ENCODE data around the gene MSH4.
"Not testable (repeated sequence)": the region's sequence is repeated elsewhere in the genome, so short reads cannot be mapped to it uniquely, and the experiment has no call there.

DNA sequence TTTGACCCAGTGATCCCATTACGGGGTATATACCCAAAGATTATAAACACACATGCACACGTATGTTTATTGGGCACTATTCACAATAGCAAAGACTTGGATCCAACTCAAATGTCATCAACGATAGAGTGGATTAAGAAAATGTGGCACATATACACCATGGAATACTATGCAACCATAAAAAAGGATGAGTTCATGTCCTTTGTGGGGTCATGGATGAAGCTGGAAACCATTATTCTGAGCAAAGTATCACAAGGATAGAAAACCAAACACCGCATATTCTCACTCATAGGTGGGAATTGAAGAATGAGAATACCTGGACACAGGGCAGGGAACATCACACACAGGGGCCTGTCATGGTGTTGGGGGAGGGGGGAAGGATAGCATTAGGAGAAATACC is 12.8 kb upstream of the MSH4 start:
- TF ChIP-seq, protein P1, sequence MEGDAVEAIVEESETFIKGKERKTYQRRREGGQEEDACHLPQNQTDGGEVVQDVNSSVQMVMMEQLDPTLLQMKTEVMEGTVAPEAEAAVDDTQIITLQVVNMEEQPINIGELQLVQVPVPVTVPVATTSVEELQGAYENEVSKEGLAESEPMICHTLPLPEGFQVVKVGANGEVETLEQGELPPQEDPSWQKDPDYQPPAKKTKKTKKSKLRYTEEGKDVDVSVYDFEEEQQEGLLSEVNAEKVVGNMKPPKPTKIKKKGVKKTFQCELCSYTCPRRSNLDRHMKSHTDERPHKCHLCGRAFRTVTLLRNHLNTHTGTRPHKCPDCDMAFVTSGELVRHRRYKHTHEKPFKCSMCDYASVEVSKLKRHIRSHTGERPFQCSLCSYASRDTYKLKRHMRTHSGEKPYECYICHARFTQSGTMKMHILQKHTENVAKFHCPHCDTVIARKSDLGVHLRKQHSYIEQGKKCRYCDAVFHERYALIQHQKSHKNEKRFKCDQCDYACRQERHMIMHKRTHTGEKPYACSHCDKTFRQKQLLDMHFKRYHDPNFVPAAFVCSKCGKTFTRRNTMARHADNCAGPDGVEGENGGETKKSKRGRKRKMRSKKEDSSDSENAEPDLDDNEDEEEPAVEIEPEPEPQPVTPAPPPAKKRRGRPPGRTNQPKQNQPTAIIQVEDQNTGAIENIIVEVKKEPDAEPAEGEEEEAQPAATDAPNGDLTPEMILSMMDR (conservative IDR thresholded peaks at IDR 0.05; ENCODE audit: low read length): not testable (repeated sequence)
- not testable (repeated sequence) for TF ChIP-seq EZH2phosphoT487 (IDR thresholded peaks at IDR 0.05; ENCODE audit: borderline replicate concordance, low read depth, low read length)
